GM23248 (cell line): ENCODE results near the gene ADAM10. TPM values are rescaled to one million over a fixed set of nuclear protein-coding genes. Genes with fewer than 3 reads are reported as not detected.

Experiments
- DNase-seq: peaks from one replicate; pipeline ENCODE4 v3.0.0-alpha.2; 2015
- H2AFZ ChIP-seq: fragments of 200-600 bp; sonication (generic); 2 replicates; pipeline ENCODE4 v1.6.1; 2016; ENCODE audit warnings: antibody characterized with exemption
- H3F3A ChIP-seq: fragments of 200-600 bp; sonication (generic); 2 replicates; pipeline ENCODE4 v1.6.1; 2016; ENCODE audit warnings: mild to moderate bottlenecking, antibody characterized with exemption, mixed run types; ENCODE audit not compliant: insufficient read depth
- H3K27ac ChIP-seq: fragments of 200-600 bp; sonication (generic); 2 replicates; pipeline ENCODE4 v1.5.1; 2016; ENCODE audit warnings: mild to moderate bottlenecking
- H3K27me3 ChIP-seq: fragments of 200-600 bp; sonication (generic); replicated peaks from 2 replicates; pipeline ENCODE4 v1.6.1; 2016; ENCODE audit warnings: mild to moderate bottlenecking; ENCODE audit not compliant: insufficient read depth
- H3K36me3 ChIP-seq: fragments of 200-600 bp; sonication (generic); 2 replicates; pipeline ENCODE4 v1.6.1; 2016; ENCODE audit warnings: low read depth, mild to moderate bottlenecking
- H3K4me1 ChIP-seq: fragments of 200-600 bp; sonication (generic); 2 replicates; pipeline ENCODE4 v1.6.1; 2016; ENCODE audit warnings: mild to moderate bottlenecking; ENCODE audit not compliant: insufficient read depth
- H3K4me2 ChIP-seq: fragments of 200-600 bp; sonication (generic); one replicate; pipeline ENCODE4 v1.6.1; 2016; ENCODE audit warnings: mild to moderate bottlenecking; ENCODE audit not compliant: unreplicated experiment
- H3K4me3 ChIP-seq: fragments of 200-600 bp; sonication (generic); 2 replicates; pipeline ENCODE4 v1.5.1; 2016; ENCODE audit warnings: mild to moderate bottlenecking
- H3K79me2 ChIP-seq: fragments of 200-600 bp; sonication (generic); 2 replicates; pipeline ENCODE4 v1.6.1; 2016; ENCODE audit warnings: mild to moderate bottlenecking; ENCODE audit not compliant: insufficient read depth
- H3K9ac ChIP-seq: fragments of 200-600 bp; sonication (generic); 2 replicates; pipeline ENCODE4 v1.6.1; 2016; ENCODE audit warnings: mild to moderate bottlenecking
- H3K9me2 ChIP-seq: fragments of 200-600 bp; sonication (generic); 2 replicates; pipeline ENCODE4 v1.6.1; 2016; ENCODE audit warnings: mixed run types, mild to moderate bottlenecking, moderate library complexity; ENCODE audit not compliant: insufficient read depth
- H3K9me3 ChIP-seq: fragments of 200-600 bp; sonication (generic); one replicate; pipeline ENCODE4 v1.6.1; 2017; ENCODE audit warnings: low read depth
- H4K20me1 ChIP-seq: fragments of 200-600 bp; sonication (generic); 2 replicates; pipeline ENCODE4 v1.6.0; 2016; ENCODE audit not compliant: insufficient read depth
- EZH2 ChIP-seq: fragments of 200-600 bp; sonication (generic); IDR thresholded peaks from 2 replicates; pipeline ENCODE4 v1.6.1; 2018; ENCODE audit warnings: antibody characterized with exemption, mild to moderate bottlenecking; ENCODE audit not compliant: insufficient read depth, poor library complexity, severe bottlenecking
- EZH2phosphoT487 ChIP-seq: fragments of 200-600 bp; sonication (generic); IDR thresholded peaks from 2 replicates; pipeline ENCODE4 v1.6.1; 2018; ENCODE audit warnings: antibody characterized with exemption, moderate library complexity, mild to moderate bottlenecking, low read depth; ENCODE audit not compliant: insufficient read depth
- WGBS, 2 experiments: methylation state at CpG; one replicate each; pipeline ENCODE4 v1.1.6; 2015 to 2017; ENCODE audit warnings: low lambda C conversion rate in 2 of 2, low coverage in 1 of 2; ENCODE audit errors: missing lambda C conversion rate in 2 of 2; 5-methylcytosine and 5-hydroxymethylcytosine counted together
- in situ Hi-C: fragments of 300-500 bp; cut with MboI; formaldehyde crosslinking; loops from 2 replicates; pipeline ENCODE4 v1.15.0; 2020
- polyA plus RNA-seq: library from polyadenylated mRNA; unstranded; fragments of >200 nt; fragmentation: Nextera tagmentation; extraction: Ambion mirVana; gene quantifications from 2 replicates; pipeline ENCODE4 v1.2.1, GENCODE V29; 2016
- total RNA-seq: library from RNA; depleted of rRNA; stranded (reverse); fragments of >200 nt; shearing (Covaris generic); gene quantifications from 2 replicates; pipeline ENCODE4 v1.2.3, GENCODE V29; 2014

The ADAM10 gene
- total and polyA plus RNA-seq, 2 experiments from 2014 or later: 171 to 190 TPM

- no peak overlapping the region for H3K4me3 ChIP-seq
- no peaks in the 10 kb centered on the region for H3K4me1 ChIP-seq
- H3K27ac ChIP-seq: no peak overlapping the region
- H3K9me2 ChIP-seq: no peaks in the 10 kb centered on the region
- H3K9me3 ChIP-seq: no peaks in the 10 kb centered on the region
- no peak overlapping the region for H3K9ac ChIP-seq
- H4K20me1 ChIP-seq: no peaks in the 10 kb centered on the region
- DNase-seq: no peak
- H3K27me3 ChIP-seq: no peaks in the 10 kb centered on the region
- no peaks in the 10 kb centered on the region for H3F3A ChIP-seq
- no peaks in the 10 kb centered on the region for H3K79me2 ChIP-seq
- no peak overlapping the region for H2AFZ ChIP-seq
- in situ Hi-C loops: no loop called here
- TF ChIP-seq EZH2: no peak
- TF ChIP-seq EZH2phosphoT487: no peak
- H3K4me2 ChIP-seq: no peak overlapping the region
- H3K36me3 ChIP-seq: no peaks in the 10 kb centered on the region
These were observed 172.8 kb downstream of the ADAM10 start for GRCh38 chr15:58576657-58577056.

GRCh38 chr15:58575045-58575786 lies 174.3 kb downstream of the ADAM10 start:
- H3K9me3 ChIP-seq: no peaks in the 10 kb centered on the region
- H3K4me2 ChIP-seq: no peak overlapping the region
- no peaks in the 10 kb centered on the region for H3K27me3 ChIP-seq
- H3K9ac ChIP-seq: no peak overlapping the region
- H3F3A ChIP-seq: no peaks in the 10 kb centered on the region
- H3K9me2 ChIP-seq: no peaks in the 10 kb centered on the region
- no peak overlapping the region for H3K4me3 ChIP-seq
- no peak for DNase-seq
- no peak overlapping the region for H3K27ac ChIP-seq
- no peak for TF ChIP-seq EZH2
- no peak for TF ChIP-seq EZH2phosphoT487
- H4K20me1 ChIP-seq: no peaks in the 10 kb centered on the region
- H3K79me2 ChIP-seq: no peaks in the 10 kb centered on the region
- no peak overlapping the region for H2AFZ ChIP-seq
- in situ Hi-C loops: no loop called here
- H3K36me3 ChIP-seq: no peaks in the 10 kb centered on the region
- WGBS, 2 experiments: 90 to 92% methylated on average over 14 of the region's 14 CpGs
- H3K4me1 ChIP-seq: no peaks in the 10 kb centered on the region

- no peaks in the 10 kb centered on the region for H3K9me2 ChIP-seq
- no peaks in the 10 kb centered on the region for H3F3A ChIP-seq
- no peak overlapping the region for H3K4me3 ChIP-seq
- no peaks in the 10 kb centered on the region for H3K4me1 ChIP-seq
- H3K9ac ChIP-seq: no peak overlapping the region
- 96 to 99% methylated on average over 4 of the region's 4 CpGs for WGBS, 2 experiments
- no peaks in the 10 kb centered on the region for H4K20me1 ChIP-seq
- in situ Hi-C loops: no loop called here
- no peaks in the 10 kb centered on the region for H3K27me3 ChIP-seq
- no peak overlapping the region for H3K4me2 ChIP-seq
- H3K79me2 ChIP-seq: no peaks in the 10 kb centered on the region
- no peak for TF ChIP-seq EZH2phosphoT487
- TF ChIP-seq EZH2: no peak
- H3K9me3 ChIP-seq: no peaks in the 10 kb centered on the region
- no peak for DNase-seq
- no peak overlapping the region for H3K27ac ChIP-seq
- H2AFZ ChIP-seq: no peak overlapping the region
- no peaks in the 10 kb centered on the region for H3K36me3 ChIP-seq
These were observed 174.9 kb downstream of the ADAM10 start for GRCh38 chr15:58574631-58575030.

DNA sequence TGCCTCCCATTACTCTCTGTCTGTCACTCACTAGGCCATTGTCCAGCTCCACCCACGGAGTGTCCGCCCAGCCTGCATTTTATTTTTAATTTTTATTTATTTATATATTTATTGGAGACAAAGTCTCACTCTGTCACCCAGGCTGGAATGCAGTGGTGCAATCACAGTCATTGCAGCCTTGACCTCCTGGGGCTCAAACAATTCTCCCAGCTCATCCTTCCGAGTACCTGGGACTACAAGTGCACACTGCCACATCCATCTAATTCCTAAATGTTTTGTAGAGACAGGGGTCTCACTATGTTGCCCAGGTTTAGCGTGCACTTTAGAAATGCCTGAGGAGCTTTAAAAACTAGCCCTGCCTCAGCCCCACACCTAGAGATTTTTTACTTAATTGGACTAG lies 176.2 kb downstream of the ADAM10 start:
- in situ Hi-C loops: no loop called here
- no peak overlapping the region for H3K27ac ChIP-seq
- H3K4me3 ChIP-seq: no peak overlapping the region
- no peaks in the 10 kb centered on the region for H4K20me1 ChIP-seq
- no peak overlapping the region for H3K4me2 ChIP-seq
- H3K27me3 ChIP-seq: no peaks in the 10 kb centered on the region
- H3F3A ChIP-seq: no peaks in the 10 kb centered on the region
- TF ChIP-seq EZH2 (no peak), EZH2phosphoT487 (no peak)
- no peaks in the 10 kb centered on the region for H3K79me2 ChIP-seq
- no peak overlapping the region for H2AFZ ChIP-seq
- 60 to 67% methylated on average over 4 of the region's 4 CpGs for WGBS, 2 experiments
- H3K4me1 ChIP-seq: no peaks in the 10 kb centered on the region
- no peaks in the 10 kb centered on the region for H3K36me3 ChIP-seq
- H3K9me2 ChIP-seq: no peaks in the 10 kb centered on the region
- DNase-seq: no peak
- H3K9me3 ChIP-seq: no peaks in the 10 kb centered on the region
- no peak overlapping the region for H3K9ac ChIP-seq

- in situ Hi-C loops: no loop called here
- H2AFZ ChIP-seq: no peak overlapping the region
- TF ChIP-seq EZH2 (no peak), EZH2phosphoT487 (no peak)
- WGBS, 2 experiments: 85 to 86% methylated on average over 4 of the region's 4 CpGs
- no peaks in the 10 kb centered on the region for H4K20me1 ChIP-seq
- no peaks in the 10 kb centered on the region for H3K36me3 ChIP-seq
- no peaks in the 10 kb centered on the region for H3K4me1 ChIP-seq
- H3K27ac ChIP-seq: no peak overlapping the region
- no peak overlapping the region for H3K4me3 ChIP-seq
- no peaks in the 10 kb centered on the region for H3K9me3 ChIP-seq
- no peaks in the 10 kb centered on the region for H3K27me3 ChIP-seq
- no peak overlapping the region for H3K9ac ChIP-seq
- no peak overlapping the region for H3K4me2 ChIP-seq
- no peaks in the 10 kb centered on the region for H3K9me2 ChIP-seq
- no peak for DNase-seq
- H3F3A ChIP-seq: no peaks in the 10 kb centered on the region
- no peaks in the 10 kb centered on the region for H3K79me2 ChIP-seq
These were observed 177.0 kb downstream of the ADAM10 start for GRCh38 chr15:58572521-58572920.
